H9 (cell line): ENCODE measurements around the gene RYR3. TPM values are rescaled to one million over a fixed set of nuclear protein-coding genes. Genes with fewer than 3 reads are reported as not detected.

Source experiments
- DNase-seq: peaks from one replicate; pipeline ENCODE4 v3.0.0-alpha.2; 2017
- H2AFZ ChIP-seq: one replicate; pipeline ENCODE4 v1.6.1; 2013; ENCODE audit warnings: mild to moderate bottlenecking, low read length, control low read depth, moderate library complexity
- H2AK5ac ChIP-seq: 2 replicates; pipeline ENCODE4 v1.6.1; 2013; ENCODE audit warnings: low read length, control low read depth, mixed read lengths; ENCODE audit not compliant: insufficient read length
- H2BK120ac ChIP-seq: one replicate; pipeline ENCODE4 v1.6.1; 2013; ENCODE audit warnings: low read depth, mild to moderate bottlenecking, low read length, control low read depth, inconsistent platforms; ENCODE audit not compliant: poor library complexity, severe bottlenecking
- H2BK12ac ChIP-seq: 2 replicates; pipeline ENCODE4 v1.6.1; 2013; ENCODE audit warnings: low read length, control low read depth, mixed read lengths, low read depth; ENCODE audit not compliant: insufficient read length
- H2BK15ac ChIP-seq: 2 replicates; pipeline ENCODE4 v1.6.1; 2013; ENCODE audit warnings: low read depth, low read length, control low read depth
- H2BK20ac ChIP-seq: one replicate; pipeline ENCODE4 v1.6.1; 2013; ENCODE audit warnings: low read depth, mild to moderate bottlenecking, low read length, control low read depth, inconsistent platforms; ENCODE audit not compliant: poor library complexity, severe bottlenecking
- H2BK5ac ChIP-seq: 2 replicates; pipeline ENCODE4 v1.6.1; 2013; ENCODE audit warnings: low read length, control low read depth, mixed read lengths; ENCODE audit not compliant: insufficient read length
- H3K14ac ChIP-seq: 2 replicates; pipeline ENCODE4 v1.6.1; 2013; ENCODE audit warnings: low read length, control low read depth; ENCODE audit not compliant: insufficient read depth
- H3K18ac ChIP-seq: 2 replicates; pipeline ENCODE4 v1.6.1; 2013; ENCODE audit warnings: low read depth, mild to moderate bottlenecking, mixed read lengths, low read length, control low read depth; ENCODE audit not compliant: insufficient read length
- H3K23ac ChIP-seq: 2 replicates; pipeline ENCODE4 v1.6.1; 2013; ENCODE audit warnings: low read length, control low read depth, mixed read lengths, low read depth; ENCODE audit not compliant: insufficient read length
- H3K23me2 ChIP-seq: 2 replicates; pipeline ENCODE4 v1.6.1; 2013; ENCODE audit warnings: low read depth, mild to moderate bottlenecking, mixed read lengths, low read length, control low read depth; ENCODE audit not compliant: insufficient read length, poor library complexity, severe bottlenecking
- H3K27ac ChIP-seq: 2 replicates; pipeline ENCODE4 v1.5.1; 2013; ENCODE audit warnings: low read length, control low read depth, mixed read lengths, low read depth; ENCODE audit not compliant: insufficient read length
- H3K27me3 ChIP-seq: 2 replicates; pipeline ENCODE4 v1.6.1; 2013; ENCODE audit warnings: low read length, control low read depth, inconsistent platforms; ENCODE audit not compliant: insufficient read depth
- H3K4ac ChIP-seq: 2 replicates; pipeline ENCODE4 v1.6.1; 2013; ENCODE audit warnings: low read depth, mild to moderate bottlenecking, control low read depth, inconsistent platforms, low read length, moderate library complexity
- H3K4me1 ChIP-seq: 2 replicates; pipeline ENCODE4 v1.6.1; 2013; ENCODE audit warnings: low read length, control low read depth, inconsistent platforms; ENCODE audit not compliant: insufficient read depth
- H3K4me2 ChIP-seq: 2 replicates; pipeline ENCODE4 v1.6.1; 2013; ENCODE audit warnings: low read length, control low read depth, mixed read lengths; ENCODE audit not compliant: insufficient read length, insufficient read depth
- H3K56ac ChIP-seq: 2 replicates; pipeline ENCODE4 v1.6.1; 2013; ENCODE audit warnings: low read depth, mild to moderate bottlenecking, mixed read lengths, low read length, control low read depth; ENCODE audit not compliant: insufficient read length
- H3K79me1 ChIP-seq: 2 replicates; pipeline ENCODE4 v1.6.1; 2013; ENCODE audit warnings: low read depth, mild to moderate bottlenecking, moderate library complexity, low read length, control low read depth, inconsistent platforms; ENCODE audit not compliant: insufficient read depth, poor library complexity, severe bottlenecking
- H3K79me2 ChIP-seq: 2 replicates; pipeline ENCODE4 v1.6.1; 2013; ENCODE audit warnings: low read length, control low read depth, inconsistent platforms; ENCODE audit not compliant: insufficient read depth
- H3K9ac ChIP-seq: 2 replicates; pipeline ENCODE4 v1.6.1; 2013; ENCODE audit warnings: low read length, control low read depth, mixed read lengths; ENCODE audit not compliant: insufficient read length; ENCODE audit errors: extremely low read depth
- H3K9me3 ChIP-seq: one replicate; pipeline ENCODE4 v1.6.1; 2013; ENCODE audit warnings: low read depth, low read length, inconsistent platforms; ENCODE audit not compliant: control insufficient read depth
- H3T11ph ChIP-seq: one replicate; pipeline ENCODE4 v1.6.1; 2013; ENCODE audit warnings: mild to moderate bottlenecking, low read length, control low read depth, inconsistent platforms
- H4K20me1 ChIP-seq: one replicate; pipeline ENCODE4 v1.6.1; 2013; ENCODE audit not compliant: control insufficient read depth, insufficient read length, insufficient read depth
- H4K5ac ChIP-seq: 2 replicates; pipeline ENCODE4 v1.6.1; 2013; ENCODE audit warnings: low read depth, mild to moderate bottlenecking, mixed read lengths, low read length, control low read depth; ENCODE audit not compliant: insufficient read length
- H4K8ac ChIP-seq: replicated peaks from 2 replicates; pipeline ENCODE4 v1.6.1; 2013; ENCODE audit warnings: low read length, control low read depth, mixed read lengths, low read depth; ENCODE audit not compliant: insufficient read length
- H4K91ac ChIP-seq: 2 replicates; pipeline ENCODE4 v1.6.1; 2013; ENCODE audit warnings: low read depth, mild to moderate bottlenecking, moderate library complexity, mixed read lengths, low read length, control low read depth; ENCODE audit not compliant: insufficient read length
- H3K27ac Mint-ChIP-seq, 3 experiments: 2 replicates in 2 of 3; 3 replicates in 1 of 3; pipeline ENCODE4 v1.8.0; 2020 to 2021; ENCODE audit warnings: mixed read lengths in 3 of 3, mild to moderate bottlenecking in 1 of 3, moderate library complexity in 1 of 3
- H3K27me3 Mint-ChIP-seq: 2 replicates; pipeline ENCODE4 v1.8.0; 2021; ENCODE audit warnings: low read depth, mild to moderate bottlenecking, moderate library complexity, mixed read lengths
- H3K36me3 Mint-ChIP-seq, 3 experiments: 2 replicates in 2 of 3; 3 replicates in 1 of 3; pipeline ENCODE4 v1.8.0; 2020 to 2021; ENCODE audit warnings: low read depth in 3 of 3, mixed read lengths in 3 of 3; ENCODE audit not compliant: insufficient read depth in 1 of 3
- H3K4me1 Mint-ChIP-seq, 2 experiments: 2 replicates each; pipeline ENCODE4 v1.8.0; 2020; ENCODE audit warnings: mixed read lengths in 2 of 2
- H3K4me3 Mint-ChIP-seq, 2 experiments: 2 replicates in 1 of 2; 3 replicates in 1 of 2; pipeline ENCODE4 v1.8.0; 2020 to 2021; ENCODE audit warnings: mild to moderate bottlenecking in 2 of 2, mixed read lengths in 2 of 2, moderate library complexity in 1 of 2
- H3K9me3 Mint-ChIP-seq, 2 experiments: 2 replicates in 1 of 2; 3 replicates in 1 of 2; pipeline ENCODE4 v1.8.0; 2020; ENCODE audit warnings: mild to moderate bottlenecking in 2 of 2, mixed read lengths in 2 of 2, moderate library complexity in 1 of 2
- CTCF ChIP-seq: fragments of 200-600 bp; sonication (generic); conservative IDR thresholded peaks from 3 replicates; pipeline ENCODE4 v1.8.0; 2021; ENCODE audit warnings: antibody characterized with exemption, mild to moderate bottlenecking
- WGBS: extraction: QIAGEN DNeasy Blood & Tissue Kit; methylation state at CpG from one replicate; pipeline ENCODE4 v1.1.7; 2013; ENCODE audit warnings: missing lambda C conversion rate, low lambda C conversion rate, mixed read lengths; ENCODE audit not compliant: insufficient read length; ENCODE audit errors: extremely low coverage; 5-methylcytosine and 5-hydroxymethylcytosine counted together
- total RNA-seq: library from RNA; stranded (reverse); gene quantifications from 2 replicates; pipeline ENCODE4 v1.2.1, GENCODE V29; 2021

The RYR3 gene
- total RNA-seq, 1 experiment from 2014 or later, result 0.85 TPM

- no peak for TF ChIP-seq CTCF
- no CpG with 5 or more reads among the region's 6 CpGs for WGBS
- Histone ChIP-seq H3K4me1 (no peaks in the 10 kb centered on the region), H3K27me3 (no peaks in the 10 kb centered on the region), H2BK12ac (no peak overlapping the region), H3K23ac (no peak overlapping the region), H3K18ac (no peak overlapping the region), H3K23me2 (no peaks in the 10 kb centered on the region), H4K91ac (no peak overlapping the region), H3K27ac (no peak overlapping the region), H3K4me2 (no peak overlapping the region), H2BK5ac (no peak overlapping the region), H3K9me3 (no peaks in the 10 kb centered on the region), H3K4ac (no peak overlapping the region), H3K56ac (no peak overlapping the region), H3K79me1 (no peaks in the 10 kb centered on the region), H3T11ph (no peak overlapping the region), H3K79me2 (no peaks in the 10 kb centered on the region), H2AFZ (no peak overlapping the region), H4K20me1 (no peaks in the 10 kb centered on the region), H4K5ac (no peak overlapping the region), H2BK20ac (no peak overlapping the region), H3K9ac (no peak overlapping the region), H3K14ac (no peak overlapping the region), H2BK120ac (no peak overlapping the region), H4K8ac (no peak overlapping the region), H2BK15ac (no peak overlapping the region), H2AK5ac (no peak overlapping the region)
- no peak overlapping the region for H3K4me3 Mint-ChIP-seq
- H3K4me1 Mint-ChIP-seq, result peaks cover 0 to 4% of the 10 kb centered on the region in 2 experiments; a peak in 2 of 4 replicates
- H3K27ac Mint-ChIP-seq, result no peak overlapping the region
- no peaks in the 10 kb centered on the region; the same call in none of the 2 replicates for H3K27me3 Mint-ChIP-seq
- peaks cover 0 to 2% of the 10 kb centered on the region in 2 experiments; a peak in 1 of 5 replicates for H3K9me3 Mint-ChIP-seq
- no peaks in the 10 kb centered on the region; a peak in 1 of 7 replicates for H3K36me3 Mint-ChIP-seq
- DNase-seq, result no peak
Measured at GRCh38 chr15:33810806-33811205, 500.0 kb downstream of the RYR3 start.
